HepG2 (cell line): ENCODE data around the gene INO80E. TPM values are rescaled to one million over a fixed set of nuclear protein-coding genes. Genes with fewer than 3 reads are reported as not detected.
A peak's percentile ranks its signal among the peaks of the same experiment; 100 is the strongest.

ENCODE experiments used
- ATAC-seq: fragments of 200-7000 bp; cut with Tn5 transposase; 3 replicates; pipeline ENCODE4 v1.9.1; 2020; ENCODE audit warnings: mild to moderate bottlenecking, moderate library complexity
- BruUV-seq: library from RNA; stranded (reverse); fragments of 400-500 nt; replicated peaks from 2 replicates; lab custom pipeline; 2021; lab: Mats Ljungman, UMichigan
- CTCF ChIA-PET: fragments of 300-600 bp; formaldehyde crosslinking; extraction: SDS; loops from one replicate; lab custom pipeline; 2021; ENCODE audit warnings: low total read pairs, inconsistent platforms, low intra/inter-chr PET ratio; lab: Yijun Ruan, JAX
- POLR2A ChIA-PET: fragments of 350-600 bp; sonication (Branson Sonifier 250); formaldehyde crosslinking; loops from one replicate; lab custom pipeline; 2020; ENCODE audit warnings: antibody characterized with exemption, inconsistent platforms; lab: Yijun Ruan, JAX
- DNase-seq: peaks from one replicate; pipeline ENCODE4 v3.0.0-alpha.2; 2015; ENCODE audit warnings: low spot score
- FAIRE-seq: peaks from 3 replicates; lab custom pipeline; 2011; peaks lifted over from hg19 to GRCh38; lab: Jason Lieb, UNC
- H2AFZ ChIP-seq: one replicate; pipeline ENCODE4 v1.6.1; 2011; ENCODE audit warnings: low read length, inconsistent platforms
- H3K27ac ChIP-seq: fragments of 300-600 bp; 3 replicates; pipeline ENCODE4 v1.8.0; 2011; ENCODE audit warnings: mixed run types, mild to moderate bottlenecking, mixed read lengths, low read length, inconsistent platforms; ENCODE audit not compliant: insufficient read depth; ENCODE audit errors: extremely low read length
- H3K27me3 ChIP-seq, 2 experiments: fragments of 200-600 bp in 1 of 2; 2 replicates in 1 of 2; 3 replicates in 1 of 2; pipeline versions ENCODE4 v1.6.0 to v1.8.0; 2011; ENCODE audit warnings: low read length in 2 of 2, mild to moderate bottlenecking in 2 of 2, moderate library complexity in 2 of 2, inconsistent platforms in 1 of 2; ENCODE audit not compliant: insufficient read depth in 2 of 2, control insufficient read depth in 1 of 2
- H3K36me3 ChIP-seq, 2 experiments: fragments of 200-600 bp in 1 of 2; replicated peaks in 1 of 2; 2 replicates in 1 of 2; 3 replicates in 1 of 2; pipeline versions ENCODE4 v1.5.1 to v1.8.0; 2011; ENCODE audit warnings: low read length in 2 of 2, inconsistent platforms in 1 of 2; ENCODE audit not compliant: insufficient read depth in 2 of 2, control insufficient read depth in 1 of 2
- H3K4me1 ChIP-seq: 2 replicates; pipeline ENCODE4 v1.5.1; 2012; ENCODE audit warnings: low read length, inconsistent platforms; ENCODE audit not compliant: insufficient read depth
- H3K4me2 ChIP-seq: 2 replicates; pipeline ENCODE4 v1.6.0; 2011; ENCODE audit warnings: low read depth, low read length, inconsistent platforms
- H3K4me3 ChIP-seq, 3 experiments: fragments of 200-600 bp in 1 of 3; sonication (generic), shearing (Covaris generic) in 1 of 3; replicated peaks in 1 of 3; 2 replicates each; pipeline ENCODE4 v1.5.1; 2011 to 2016; ENCODE audit warnings: low read length in 3 of 3, inconsistent platforms in 2 of 3, low read depth in 2 of 3, mild to moderate bottlenecking in 2 of 3, control low read depth in 1 of 3, mixed read lengths in 1 of 3; ENCODE audit not compliant: insufficient read depth in 1 of 3
- H3K79me2 ChIP-seq: one replicate; pipeline ENCODE4 v1.6.1; 2011; ENCODE audit warnings: low read length, inconsistent platforms; ENCODE audit not compliant: insufficient read depth
- H3K9ac ChIP-seq: 2 replicates; pipeline ENCODE4 v1.6.0; 2011; ENCODE audit warnings: mild to moderate bottlenecking, low read depth, low read length, inconsistent platforms; ENCODE audit not compliant: insufficient read depth
- H3K9me3 ChIP-seq: 2 replicates; pipeline ENCODE4 v1.5.1; 2012; ENCODE audit warnings: mild to moderate bottlenecking, low read length
- H4K20me1 ChIP-seq: 2 replicates; pipeline ENCODE4 v1.6.0; 2011; ENCODE audit warnings: inconsistent platforms, mild to moderate bottlenecking, low read length, moderate library complexity; ENCODE audit not compliant: insufficient read depth
- ATF1 ChIP-seq: IDR thresholded peaks from 2 replicates; pipeline ENCODE4 v1.6.1; 2016; ENCODE audit warnings: mild to moderate bottlenecking, control low read depth
- ETV5 ChIP-seq: IDR thresholded peaks from 2 replicates; pipeline ENCODE4 v1.6.1; 2018; ENCODE audit warnings: missing biosample characterization, missing genetic modification reagents, inconsistent platforms, borderline replicate concordance
- FOXM1 ChIP-seq: sonication (generic); formaldehyde crosslinking; IDR thresholded peaks from 2 replicates; pipeline ENCODE4 v1.5.0; 2020; ENCODE audit warnings: missing genetic modification reagents
- FUBP1 ChIP-seq: sonication (generic); formaldehyde crosslinking; IDR thresholded peaks from 2 replicates; pipeline ENCODE4 v1.5.1; 2020; ENCODE audit warnings: missing genetic modification reagents, mild to moderate bottlenecking, borderline replicate concordance
- MAF1 ChIP-seq: sonication (generic); formaldehyde crosslinking; IDR thresholded peaks from 2 replicates; pipeline ENCODE4 v1.5.0; 2020; ENCODE audit warnings: missing genetic modification reagents, borderline replicate concordance
- TBX3 ChIP-seq: fragments of 450-650 bp; IDR thresholded peaks from 2 replicates; pipeline ENCODE4 v1.6.1; 2017; ENCODE audit warnings: antibody characterized with exemption, mild to moderate bottlenecking, inconsistent platforms, borderline replicate concordance
- ZNF263 ChIP-seq: sonication (generic); formaldehyde crosslinking; IDR thresholded peaks from 2 replicates; pipeline ENCODE4 v1.4.0; 2020; ENCODE audit warnings: missing genetic modification reagents
- ZNF777 ChIP-seq: sonication (generic); formaldehyde crosslinking; IDR thresholded peaks from 2 replicates; pipeline ENCODE4 v1.4.0; 2020; ENCODE audit warnings: missing genetic modification reagents
- WGBS: methylation state at CpG from one replicate; pipeline ENCODE4 v1.1.6; 2017; ENCODE audit warnings: low lambda C conversion rate; 5-methylcytosine and 5-hydroxymethylcytosine counted together
- in situ Hi-C: cut with HindIII; loops from 2 replicates; pipeline ENCODE4 v1.10.0; 2017; ENCODE audit warnings: low pct_unique_long_range_greater_than_20kb; ENCODE audit not compliant: extremely low pct_ligation_motif_present
- intact Hi-C: fragments of 100-400 bp; cut with micrococcal nuclease; formaldehyde crosslinking; loops from one replicate; pipeline ENCODE4 v1.10.0; 2022; ENCODE audit not compliant: unreplicated experiment
- polyA plus RNA-seq, 8 experiments: library from polyadenylated mRNA; depleted of rRNA in 3 of 8; stranded (reverse) in 7 of 8; unstranded in 1 of 8; fragments of >200 nt; fragmentation: Illumina TruSeq in 4 of 8; extraction: Trizol in 4 of 8; gene quantifications; 2 replicates each; pipeline versions ENCODE4 v1.2.1 to v1.2.3, GENCODE V29; 2011 to 2016; ENCODE audit warnings: low read depth in 4 of 8, missing spikeins in 1 of 8, mixed read lengths in 1 of 8; ENCODE audit not compliant: insufficient read depth in 1 of 8
- total RNA-seq, 5 experiments: library from RNA; depleted of rRNA; stranded (reverse); fragments of >200 nt; fragmentation: Illumina TruSeq; extraction: Trizol; gene quantifications; 2 replicates each; pipeline ENCODE4 v1.2.3, GENCODE V29; 2016; ENCODE audit warnings: low read depth in 1 of 5

Gene INO80E
- total and polyA plus RNA-seq, 2 of the 13 experiments (the other 11 are each of a cell fraction or from before 2014, with no cell fraction given) = 25.8 to 45.6 TPM

GRCh38 chr16:30054451-30054850 lies 58.4 kb downstream of the INO80E start:
- Histone ChIP-seq H3K4me2 (peak overlapping the region; percentile 44), H3K36me3 (no peaks in the 10 kb centered on the region), H3K4me3 (no peak overlapping the region; a peak in 1 of 6 replicates), H3K9me3 (no peaks in the 10 kb centered on the region), H3K27ac (no peak overlapping the region), H3K79me2 (no peaks in the 10 kb centered on the region), H4K20me1 (no peaks in the 10 kb centered on the region), H3K27me3 (peaks cover 0 to 7% of the 10 kb centered on the region in 2 experiments; a peak in 2 of 5 replicates), H2AFZ (no peak overlapping the region), H3K4me1 (peaks cover 26% of the 10 kb centered on the region), H3K9ac (no peak overlapping the region; the same call in 1 of the 2 replicates)
- WGBS = 60% methylated on average over 8 of the region's 8 CpGs
- intact Hi-C loops = no loop called here
- ATAC-seq (peak; percentile 7), DNase-seq (no peak), FAIRE-seq (no peak)
- in situ Hi-C loops = no loop called here
- CTCF ChIA-PET = interaction anchor here (1.6 kb wide), 2 partner anchors 12 to 23 kb away, joined by 4 to 6 read pairs; partner anchors contain the start of gene TLCD3B
- POLR2A ChIA-PET = interaction anchor here (0.6 to 5.6 kb wide), 2 partner anchors 10 to 21 kb away, joined by 3 to 66 read pairs; partner anchors contain the start of gene ALDOA
- BruUV-seq = no TSS peak
- TF ChIP-seq MAF1 (CRISPR knock-in tag) (no peak), FOXM1 (CRISPR knock-in tag) (no peak), ZNF777 (no peak), ZNF263 (CRISPR knock-in tag) (0 out of 2 replicates have a peak, but pooled peaks have one; percentile 8), FUBP1 (CRISPR knock-in tag) (no peak), ETV5 (CRISPR knock-in tag) (no peak), TBX3 (no peak), ATF1 (CRISPR knock-in tag) (no peak)
